ENCODE results near the gene RIC1. TPM values are rescaled to one million over a fixed set of nuclear protein-coding genes. Genes with fewer than 3 reads are reported as not detected.

The RIC1 gene
- total and polyA plus RNA-seq, 7 experiments from 2014 or later: 4.8 to 28.2 (median 24.4) TPM

DNA sequence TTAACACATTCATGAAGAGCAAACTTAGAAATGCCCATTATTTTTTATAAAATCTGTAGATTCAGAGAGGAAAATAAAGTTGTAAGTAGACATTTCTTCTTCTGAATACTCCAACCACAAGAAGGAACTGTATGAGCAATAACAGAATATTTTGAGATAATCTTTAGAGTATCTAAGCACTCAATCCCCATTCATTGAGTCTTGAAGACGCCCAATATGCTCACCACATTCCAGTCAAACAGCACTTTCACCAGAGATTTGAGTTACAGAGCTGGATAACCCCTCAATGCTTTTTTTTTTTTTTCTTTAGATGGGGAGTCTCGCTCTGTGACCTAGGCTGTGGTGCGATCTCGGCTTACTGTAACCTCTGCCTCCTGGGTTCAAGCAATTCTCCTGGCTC lies 14.7 kb upstream of the RIC1 start:
- Histone ChIP-seq H3K27ac (ENCODE audit: low read depth, low read length) (no peak overlapping the region), H3K4me3 (ENCODE audit: low read length) (no peak overlapping the region), H3K9me3 (ENCODE audit: control insufficient read depth in 2 of 3, low read length in 3 of 3) (no peaks in the 10 kb centered on the region), H3K36me3 (ENCODE audit: control insufficient read depth in 2 of 3, insufficient read depth in 3 of 3, low read length in 3 of 3) (no peaks in the 10 kb centered on the region), H3K27me3 (ENCODE audit: control insufficient read depth in 2 of 2, insufficient read depth in 2 of 2, low read length in 2 of 2) (no peaks in the 10 kb centered on the region), H3K4me1 (ENCODE audit: control insufficient read depth in 2 of 2, insufficient read depth in 2 of 2, low read length in 2 of 2) (peaks cover 0 to 12% of the 10 kb centered on the region in 2 donors)
- no peaks in the 10 kb centered on the region for H3K9me3 Mint-ChIP-seq
- H3K36me3 Mint-ChIP-seq: peaks cover 0 to 26% (median 7%) of the 10 kb centered on the region in 5 donors
- H3K4me3 Mint-ChIP-seq: no peak overlapping the region
- H3K4me1 Mint-ChIP-seq: peaks cover 23 to 64% (median 49%) of the 10 kb centered on the region in 7 donors
- ChIA-PET CTCF (interaction anchor here (0.7 kb wide), 1 partner anchor 157 kb away, joined by 3 read pairs; no protein-coding TSS in a partner anchor), POLR2A (interaction anchor here (1.5 kb wide), 1 partner anchor 13 kb away, joined by 5 read pairs; no protein-coding TSS in a partner anchor)
- no peaks in the 10 kb centered on the region for H3K27me3 Mint-ChIP-seq
- intact Hi-C loops (cut with micrococcal nuclease): no loop called here
- no peak overlapping the region for H3K27ac Mint-ChIP-seq
- ATAC-seq (no peak), DNase-seq (no peak)

DNA sequence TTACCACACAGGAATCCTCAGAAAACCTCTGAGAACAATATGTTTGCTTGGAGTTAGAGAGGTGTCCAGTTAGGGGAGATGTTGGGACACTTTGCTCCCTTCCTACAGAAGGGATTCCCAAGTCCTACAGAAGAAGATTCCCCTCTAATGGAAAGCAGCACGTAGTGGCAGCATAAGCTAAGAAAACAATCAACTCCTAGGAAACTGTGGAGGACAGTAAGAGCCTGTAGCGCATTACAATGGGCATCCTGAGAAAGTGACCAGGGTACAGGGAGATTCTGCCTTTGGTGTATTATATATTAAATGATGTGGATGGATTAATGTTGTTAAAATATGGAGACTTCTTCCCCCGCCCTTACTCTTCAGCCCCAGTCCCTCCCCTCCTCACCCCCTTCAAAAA lies 13.9 kb upstream of the RIC1 start:
- H3K36me3 Mint-ChIP-seq: peaks cover 0 to 28% (median 7%) of the 10 kb centered on the region in 5 donors
- intact Hi-C loops (cut with micrococcal nuclease): no loop called here
- H3K9me3 Mint-ChIP-seq: no peaks in the 10 kb centered on the region
- ChIA-PET CTCF (no interaction called here), POLR2A (interaction anchor here (1.5 kb wide), 1 partner anchor 12 kb away, joined by 5 read pairs; no protein-coding TSS in a partner anchor)
- H3K27ac Mint-ChIP-seq: peak overlapping the region in 1 of 9 donors; percentile 19
- H3K4me1 Mint-ChIP-seq: peaks cover 23 to 64% (median 48%) of the 10 kb centered on the region in 7 donors
- no peak overlapping the region for H3K4me3 ChIP-seq (ENCODE audit: low read length)
- H3K36me3 ChIP-seq (ENCODE audit: control insufficient read depth in 2 of 3, insufficient read depth in 3 of 3, low read length in 3 of 3): no peaks in the 10 kb centered on the region
- H3K9me3 ChIP-seq (ENCODE audit: control insufficient read depth in 2 of 3, low read length in 3 of 3): no peaks in the 10 kb centered on the region
- ATAC-seq: no peak
- DNase-seq: no peak
- H3K27ac ChIP-seq (ENCODE audit: low read depth, low read length): no peak overlapping the region
- no peaks in the 10 kb centered on the region for H3K27me3 ChIP-seq (ENCODE audit: control insufficient read depth in 2 of 2, insufficient read depth in 2 of 2, low read length in 2 of 2)
- no peak overlapping the region for H3K4me3 Mint-ChIP-seq
- H3K4me1 ChIP-seq (ENCODE audit: control insufficient read depth in 2 of 2, insufficient read depth in 2 of 2, low read length in 2 of 2): peaks cover 0 to 12% of the 10 kb centered on the region in 2 donors
- no peaks in the 10 kb centered on the region for H3K27me3 Mint-ChIP-seq

DNA sequence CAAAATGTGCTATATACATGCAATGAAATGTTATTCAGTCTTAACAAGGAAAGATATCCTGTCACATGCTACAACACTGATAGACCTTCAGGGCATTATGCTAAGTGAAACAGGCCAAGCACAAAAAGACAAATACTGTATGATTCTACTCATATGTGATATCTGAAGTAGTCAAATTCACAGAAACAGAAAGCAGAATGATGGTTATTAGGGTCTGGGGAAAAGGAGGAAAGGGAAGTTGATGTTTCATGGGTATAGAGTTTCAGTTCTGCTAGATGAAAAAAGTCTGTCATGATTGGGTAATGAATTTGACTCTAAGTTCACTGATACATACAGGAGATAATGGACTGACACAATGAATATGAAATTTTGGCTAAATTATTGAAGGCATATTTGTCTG lies 11.2 kb upstream of the RIC1 start:
- ChIA-PET CTCF (no interaction called here), POLR2A (no interaction called here)
- H3K4me3 ChIP-seq (ENCODE audit: low read length): no peak overlapping the region
- no peaks in the 10 kb centered on the region for H3K9me3 Mint-ChIP-seq
- intact Hi-C loops (cut with micrococcal nuclease): loop anchor here in 1 of 2 donors (1.0 to 2.0 kb wide), 3 partner anchors 7 to 15 kb away; no protein-coding TSS in a partner anchor
- peaks cover 0 to 12% of the 10 kb centered on the region in 2 donors for H3K4me1 ChIP-seq (ENCODE audit: control insufficient read depth in 2 of 2, insufficient read depth in 2 of 2, low read length in 2 of 2)
- no peaks in the 10 kb centered on the region for H3K27me3 ChIP-seq (ENCODE audit: control insufficient read depth in 2 of 2, insufficient read depth in 2 of 2, low read length in 2 of 2)
- no peaks in the 10 kb centered on the region for H3K27me3 Mint-ChIP-seq
- no peaks in the 10 kb centered on the region for H3K9me3 ChIP-seq (ENCODE audit: control insufficient read depth in 2 of 3, low read length in 3 of 3)
- ATAC-seq: peak; percentile 64
- peaks cover 27 to 60% (median 40%) of the 10 kb centered on the region in 7 donors for H3K4me1 Mint-ChIP-seq
- DNase-seq: no peak
- no peaks in the 10 kb centered on the region for H3K36me3 ChIP-seq (ENCODE audit: control insufficient read depth in 2 of 3, insufficient read depth in 3 of 3, low read length in 3 of 3)
- no peak overlapping the region for H3K27ac ChIP-seq (ENCODE audit: low read depth, low read length)
- peak overlapping the region in 6 of 9 donors; percentile 2 to 74 (median 21) for H3K27ac Mint-ChIP-seq
- H3K4me3 Mint-ChIP-seq: peak overlapping the region in 5 of 10 donors; percentile 21 to 62 (median 36)
- H3K36me3 Mint-ChIP-seq: peaks cover 0 to 31% (median 11%) of the 10 kb centered on the region in 5 donors

DNA sequence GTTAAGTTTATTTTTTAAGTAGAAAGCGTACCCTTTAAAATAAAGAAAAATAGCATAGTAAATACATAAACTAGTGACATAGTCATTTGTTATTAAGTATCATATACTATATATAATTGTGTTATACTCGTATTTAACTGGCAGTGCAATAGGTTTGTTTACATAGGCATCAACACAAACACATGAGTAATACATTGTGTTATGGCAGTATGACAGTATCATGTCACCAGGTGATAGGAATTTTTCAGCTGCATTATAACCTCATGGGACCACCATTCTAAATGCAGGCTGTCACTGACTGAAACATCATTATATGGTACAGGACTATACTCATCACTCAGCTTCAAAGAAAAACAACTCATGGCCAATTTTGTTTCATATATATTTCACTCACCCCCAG lies 8.4 kb upstream of the RIC1 start:
- no peak for ATAC-seq
- H3K4me3 Mint-ChIP-seq: peak overlapping the region in 1 of 10 donors; percentile 6

DNA sequence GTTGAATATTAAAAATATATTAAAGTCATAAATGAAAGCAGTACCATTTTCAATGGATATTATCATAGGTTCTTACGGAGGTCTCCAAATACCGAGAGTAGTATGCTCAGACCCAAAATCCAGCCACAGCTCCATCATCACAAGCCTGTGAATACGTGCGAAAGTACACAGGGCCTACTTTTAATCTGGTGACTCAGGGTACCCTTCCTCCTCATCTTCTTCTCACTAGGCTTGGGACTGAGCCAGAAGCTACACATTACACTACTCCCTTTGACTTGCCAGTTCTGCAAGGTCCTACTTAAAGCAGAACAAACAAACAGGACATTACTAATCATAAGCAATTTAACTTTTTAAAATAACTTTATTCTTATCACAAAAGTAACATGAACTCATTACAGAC lies 7.6 kb upstream of the RIC1 start:
- no peaks in the 10 kb centered on the region for H3K9me3 ChIP-seq (ENCODE audit: control insufficient read depth in 2 of 3, low read length in 3 of 3)
- intact Hi-C loops (cut with micrococcal nuclease): loop anchor here (10.0 kb wide), 2 partner anchors 287 to 877 kb away; partner anchors contain the start of genes AK3 (in 1 of the 2) and RLN1 (in 1 of the 2)
- no peak for DNase-seq
- no peak overlapping the region for H3K4me3 Mint-ChIP-seq
- H3K27me3 Mint-ChIP-seq: no peaks in the 10 kb centered on the region
- H3K27ac Mint-ChIP-seq: peak overlapping the region in 5 of 9 donors; percentile 41 to 74 (median 43)
- peaks cover 19 to 74% (median 61%) of the 10 kb centered on the region in 7 donors for H3K4me1 Mint-ChIP-seq
- no peak for ATAC-seq
- ChIA-PET CTCF (interaction anchor here (1.0 to 2.3 kb wide), 2 partner anchors 12 to 21 kb away, joined by 3 to 6 read pairs; no protein-coding TSS in a partner anchor), POLR2A (interaction anchor here (1.0 kb wide), 1 partner anchor 172 kb away, joined by 3 read pairs; no protein-coding TSS in a partner anchor)
- H3K27ac ChIP-seq (ENCODE audit: low read depth, low read length): no peak overlapping the region
- H3K36me3 Mint-ChIP-seq: peaks cover 0 to 21% (median 9%) of the 10 kb centered on the region in 5 donors
- no peaks in the 10 kb centered on the region for H3K27me3 ChIP-seq (ENCODE audit: control insufficient read depth in 2 of 2, insufficient read depth in 2 of 2, low read length in 2 of 2)
- no peaks in the 10 kb centered on the region for H3K36me3 ChIP-seq (ENCODE audit: control insufficient read depth in 2 of 3, insufficient read depth in 3 of 3, low read length in 3 of 3)
- no peak overlapping the region for H3K4me3 ChIP-seq (ENCODE audit: low read length)
- peaks cover 0 to 45% of the 10 kb centered on the region in 2 donors for H3K4me1 ChIP-seq (ENCODE audit: control insufficient read depth in 2 of 2, insufficient read depth in 2 of 2, low read length in 2 of 2)
- no peaks in the 10 kb centered on the region for H3K9me3 Mint-ChIP-seq

More for the DNA sequence above, 8.4 kb upstream of the RIC1 start:
- Histone ChIP-seq H3K36me3 (ENCODE audit: control insufficient read depth in 2 of 3, insufficient read depth in 3 of 3, low read length in 3 of 3) (no peaks in the 10 kb centered on the region), H3K27ac (ENCODE audit: low read depth, low read length) (no peak overlapping the region), H3K9me3 (ENCODE audit: control insufficient read depth in 2 of 3, low read length in 3 of 3) (no peaks in the 10 kb centered on the region), H3K27me3 (ENCODE audit: control insufficient read depth in 2 of 2, insufficient read depth in 2 of 2, low read length in 2 of 2) (no peaks in the 10 kb centered on the region), H3K4me1 (ENCODE audit: control insufficient read depth in 2 of 2, insufficient read depth in 2 of 2, low read length in 2 of 2) (peaks cover 0 to 36% of the 10 kb centered on the region in 2 donors), H3K4me3 (ENCODE audit: low read length) (no peak overlapping the region)
- peak overlapping the region in 5 of 9 donors; percentile 42 to 74 (median 57) for H3K27ac Mint-ChIP-seq
- no peaks in the 10 kb centered on the region for H3K9me3 Mint-ChIP-seq
- CTCF ChIA-PET: interaction anchor here (0.7 to 2.3 kb wide), 3 partner anchors 20 to 213 kb away, joined by 3 to 6 read pairs (median 4); partner anchors contain the start of gene ERMP1
- intact Hi-C loops (cut with micrococcal nuclease): loop anchor here (10.0 kb wide), 2 partner anchors 286 to 876 kb away; partner anchors contain the start of genes AK3 (in 1 of the 2) and RLN1 (in 1 of the 2)
- no peak for DNase-seq
- POLR2A ChIA-PET: no interaction called here
- no peaks in the 10 kb centered on the region for H3K27me3 Mint-ChIP-seq
- H3K4me1 Mint-ChIP-seq: peaks cover 25 to 74% (median 56%) of the 10 kb centered on the region in 7 donors
- peaks cover 0 to 26% (median 10%) of the 10 kb centered on the region in 5 donors for H3K36me3 Mint-ChIP-seq

DNA sequence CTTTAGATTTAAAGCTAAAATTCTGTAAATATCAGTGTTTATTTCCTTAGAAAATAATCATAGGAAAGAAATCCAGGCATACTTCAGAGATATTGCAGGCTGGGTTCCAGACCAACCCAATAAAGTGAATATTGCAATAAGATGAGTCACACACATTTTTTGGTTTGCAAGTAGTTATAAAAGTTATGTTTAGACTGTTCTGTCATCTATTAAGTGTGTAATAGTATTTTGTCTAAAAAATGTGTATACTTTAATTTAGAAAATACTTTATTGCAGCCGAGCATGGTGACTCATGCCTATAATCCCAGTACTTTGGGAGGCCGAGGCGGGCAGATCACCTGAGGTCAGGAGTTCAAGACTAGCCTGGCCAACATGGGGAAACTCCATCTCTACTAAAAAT lies 6.9 kb upstream of the RIC1 start:
- Mint-ChIP-seq H3K4me1 (peaks cover 23 to 79% (median 66%) of the 10 kb centered on the region in 7 donors), H3K4me3 (no peak overlapping the region), H3K36me3 (peaks cover 0 to 25% (median 8%) of the 10 kb centered on the region in 5 donors), H3K27ac (no peak overlapping the region), H3K27me3 (no peaks in the 10 kb centered on the region), H3K9me3 (no peaks in the 10 kb centered on the region)
- H3K27ac ChIP-seq (ENCODE audit: low read depth, low read length): no peak overlapping the region
- H3K36me3 ChIP-seq (ENCODE audit: control insufficient read depth in 2 of 3, insufficient read depth in 3 of 3, low read length in 3 of 3): no peaks in the 10 kb centered on the region
- no peaks in the 10 kb centered on the region for H3K9me3 ChIP-seq (ENCODE audit: control insufficient read depth in 2 of 3, low read length in 3 of 3)
- H3K4me3 ChIP-seq (ENCODE audit: low read length): no peak overlapping the region
- ATAC-seq (no peak), DNase-seq (no peak)
- H3K27me3 ChIP-seq (ENCODE audit: control insufficient read depth in 2 of 2, insufficient read depth in 2 of 2, low read length in 2 of 2): no peaks in the 10 kb centered on the region
- intact Hi-C loops (cut with micrococcal nuclease): loop anchor here (10.0 kb wide), 2 partner anchors 287 to 877 kb away; partner anchors contain the start of genes AK3 (in 1 of the 2) and RLN1 (in 1 of the 2)
- POLR2A ChIA-PET: interaction anchor here (1.0 kb wide), 1 partner anchor 172 kb away, joined by 3 read pairs; no protein-coding TSS in a partner anchor
- H3K4me1 ChIP-seq (ENCODE audit: control insufficient read depth in 2 of 2, insufficient read depth in 2 of 2, low read length in 2 of 2): peaks cover 5 to 52% of the 10 kb centered on the region in 2 donors
- CTCF ChIA-PET: interaction anchor here (1.0 to 2.3 kb wide), 2 partner anchors 11 to 22 kb away, joined by 3 to 6 read pairs; no protein-coding TSS in a partner anchor
